SK-N-MC (cell line): ENCODE data around the gene GGT7.

Experiments used
- EZH2 ChIP-seq: fragments of 200-600 bp; sonication (generic); IDR thresholded peaks from one replicate; pipeline ENCODE4 v1.6.1; 2017; ENCODE audit warnings: antibody characterized with exemption
- FOXP2 ChIP-seq: optimal IDR thresholded peaks from 2 replicates; pipeline ENCODE3; 2011; ENCODE audit warnings: mild to moderate bottlenecking, moderate library complexity; ENCODE audit not compliant: insufficient read depth; ENCODE audit errors: extremely low read length, control extremely low read depth
- POLR2AphosphoS5 ChIP-seq: IDR thresholded peaks from 2 replicates; pipeline ENCODE4 v1.6.1; 2012; ENCODE audit warnings: mild to moderate bottlenecking, low read depth, low read length, borderline replicate concordance

- TF ChIP-seq EZH2 = no peak
- no peak for TF ChIP-seq POLR2AphosphoS5
- TF ChIP-seq FOXP2 = no peak
These were observed 22.8 kb upstream of the GGT7 start for GRCh38 chr20:34895465-34895864.
